H1 (cell line): ENCODE data around the gene DPF3. TPM values are rescaled to one million over a fixed set of nuclear protein-coding genes. Genes with fewer than 3 reads are reported as not detected.

Experiments
- ASH2L ChIP-seq: fragments of 200-600, 300-600 bp; sonication (generic); IDR thresholded peaks from one replicate; pipeline ENCODE4 v1.7.1; 2017; ENCODE audit warnings: low read length
- ATF2 ChIP-seq: IDR thresholded peaks from 2 replicates; pipeline ENCODE4 v1.6.1; 2012; ENCODE audit warnings: low read length, inconsistent platforms
- EGR1 ChIP-seq: IDR thresholded peaks from 2 replicates; pipeline ENCODE4 v1.6.1; 2011; ENCODE audit warnings: low read depth, low read length, borderline replicate concordance
- JUND ChIP-seq: IDR thresholded peaks from 2 replicates; pipeline ENCODE4 v1.6.1; 2011; ENCODE audit warnings: mild to moderate bottlenecking, improper control_type of control experiment, low read length
- YY1 ChIP-seq: IDR thresholded peaks from 2 replicates; pipeline ENCODE4 v1.6.1; 2011; ENCODE audit warnings: low read depth, mild to moderate bottlenecking, low read length
- polyA plus RNA-seq, 7 experiments: library from polyadenylated mRNA; depleted of rRNA in 3 of 7; stranded (reverse) in 5 of 7; unstranded in 2 of 7; fragments of >200 nt in 5 of 7; fragments of 200-250 nt in 2 of 7; gene quantifications; 1 replicate in 5 of 7; 2 replicates in 1 of 7; 4 replicates in 1 of 7; pipeline versions ENCODE4 v1.2.1 to v1.2.3, GENCODE V29; 2011 to 2013; ENCODE audit warnings: missing spikeins in 2 of 7, mixed read lengths in 2 of 7
- total RNA-seq: library from RNA; stranded (reverse); fragmentation: NEBNext Ultra II Directional; extraction: Animal tissue kit (Norgen Biotek cat#: 25700); gene quantifications from 2 replicates; pipeline ENCODE4 v1.2.1, GENCODE V29; 2021

DPF3 gene
- total and polyA plus RNA-seq, 2 of the 8 experiments (the other 6 are each of a cell fraction or from before 2014, with no cell fraction given), result 0.19 TPM; not detected in 1

DNA sequence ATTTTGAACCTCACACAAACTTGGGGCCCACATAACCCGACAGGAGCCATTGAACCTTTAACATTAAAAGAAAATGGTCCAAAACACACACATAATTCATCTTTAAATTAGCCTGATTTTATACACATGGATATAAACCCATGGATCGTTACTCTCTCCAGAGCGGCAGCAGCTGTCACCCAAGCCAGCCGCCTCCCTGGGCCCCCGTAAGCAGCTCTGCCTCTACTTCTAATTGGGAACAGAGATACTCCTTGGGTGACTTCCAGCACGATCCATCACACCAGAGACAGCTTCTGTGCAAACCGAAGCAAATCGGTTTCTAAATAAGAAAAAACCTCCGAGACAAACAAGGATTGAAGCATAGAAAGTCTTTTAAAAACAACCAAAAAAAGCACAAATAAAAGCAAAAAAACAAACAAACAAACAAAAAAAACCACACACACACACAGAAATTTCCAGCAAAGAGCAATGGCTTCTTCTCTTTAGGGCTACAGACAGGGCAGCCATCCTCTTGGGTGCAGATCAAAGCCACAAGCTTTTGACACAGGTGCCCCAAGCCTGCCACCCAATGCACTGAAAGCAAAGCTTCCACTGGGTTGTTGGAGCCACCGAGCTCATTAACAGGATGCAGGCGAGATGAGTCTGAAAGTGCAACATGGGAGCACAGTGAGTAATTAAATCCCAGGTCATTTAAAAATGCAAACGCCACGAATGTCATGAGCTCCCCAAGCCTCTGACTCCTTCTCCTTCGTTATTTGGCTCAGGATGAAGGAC lies 156.9 kb downstream of the DPF3 start (continued):
- no peak for TF ChIP-seq ATF2
- TF ChIP-seq JUND, result no peak
- TF ChIP-seq EGR1, result no peak
- no peak for TF ChIP-seq YY1
- TF ChIP-seq ASH2L, result no peak
